ENCODE measurements around the gene ANP32B.

- TF ChIP-seq, protein P1, sequence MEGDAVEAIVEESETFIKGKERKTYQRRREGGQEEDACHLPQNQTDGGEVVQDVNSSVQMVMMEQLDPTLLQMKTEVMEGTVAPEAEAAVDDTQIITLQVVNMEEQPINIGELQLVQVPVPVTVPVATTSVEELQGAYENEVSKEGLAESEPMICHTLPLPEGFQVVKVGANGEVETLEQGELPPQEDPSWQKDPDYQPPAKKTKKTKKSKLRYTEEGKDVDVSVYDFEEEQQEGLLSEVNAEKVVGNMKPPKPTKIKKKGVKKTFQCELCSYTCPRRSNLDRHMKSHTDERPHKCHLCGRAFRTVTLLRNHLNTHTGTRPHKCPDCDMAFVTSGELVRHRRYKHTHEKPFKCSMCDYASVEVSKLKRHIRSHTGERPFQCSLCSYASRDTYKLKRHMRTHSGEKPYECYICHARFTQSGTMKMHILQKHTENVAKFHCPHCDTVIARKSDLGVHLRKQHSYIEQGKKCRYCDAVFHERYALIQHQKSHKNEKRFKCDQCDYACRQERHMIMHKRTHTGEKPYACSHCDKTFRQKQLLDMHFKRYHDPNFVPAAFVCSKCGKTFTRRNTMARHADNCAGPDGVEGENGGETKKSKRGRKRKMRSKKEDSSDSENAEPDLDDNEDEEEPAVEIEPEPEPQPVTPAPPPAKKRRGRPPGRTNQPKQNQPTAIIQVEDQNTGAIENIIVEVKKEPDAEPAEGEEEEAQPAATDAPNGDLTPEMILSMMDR (IDR thresholded peaks at IDR 0.05), result no peak
- TF ChIP-seq POLR2AphosphoS5 (IDR thresholded peaks at IDR 0.05), result no peak
Measured at GRCh38 chr9:98057138-98057799, 74.1 kb downstream of the ANP32B start.

Data from sigmoid colon (tissue), 4 donors.